ENCODE results near the gene TSN. TPM values are rescaled to one million over a fixed set of nuclear protein-coding genes. Genes with fewer than 3 reads are reported as not detected.

TSN gene
- total and polyA plus RNA-seq, 10 of the 15 experiments (the other 5 are each of a cell fraction or from before 2014, with no cell fraction given), result 45.6 to 102 (median 59.2) TPM

- ChIA-PET SMC1A (ENCODE audit: uncharacterized antibody, unreplicated experiment) (interaction anchor here (0.7 kb wide), 1 partner anchor 288 kb away, joined by 3 read pairs; no protein-coding TSS in a partner anchor), RAD21 (ENCODE audit: unreplicated experiment) (no interaction called here), POLR2A (no interaction called here), CTCF (no interaction called here)
- no peaks in the 10 kb centered on the region for H3K27me3 ChIP-seq (replicated peaks in 1 of 2; ENCODE audit: control insufficient read depth in 2 of 2, insufficient read depth in 2 of 2, low read length in 1 of 2)
- no peaks in the 10 kb centered on the region for H3K9me3 ChIP-seq (replicated peaks; ENCODE audit: control insufficient read depth, insufficient read depth, low read length)
- no peak overlapping the region for H3K4me2 ChIP-seq (ENCODE audit: control insufficient read depth, insufficient read depth)
- WGBS (ENCODE audit: insufficient coverage, insufficient replicate concordance, low lambda C conversion rate, missing lambda C conversion rate), result 99% methylated on average over 10 of the region's 10 CpGs
- DNase-seq (ENCODE audit: low read depth, low spot score) (no peak), ATAC-seq (no peak), FAIRE-seq (no peak)
- H2AFZ ChIP-seq (ENCODE audit: control insufficient read depth, low read depth, low read length), result no peak overlapping the region
- H3K4me1 ChIP-seq (ENCODE audit: control insufficient read depth, insufficient read depth, low read length), result no peaks in the 10 kb centered on the region
- no TSS peak for BruUV-seq (replicated peaks)
- no peaks in the 10 kb centered on the region for H3K79me2 ChIP-seq (ENCODE audit: control insufficient read depth, insufficient read depth, low read length)
- no peak overlapping the region for H3K4me3 ChIP-seq
- no peaks in the 10 kb centered on the region for H4K20me1 ChIP-seq (ENCODE audit: control insufficient read depth, insufficient read depth)
- H3K36me3 ChIP-seq (ENCODE audit: control insufficient read depth in 2 of 2, insufficient read depth in 2 of 2, low read length in 1 of 2), result peaks cover 7 to 24% of the 10 kb centered on the region in 2 experiments
- no peak overlapping the region for H3K27ac ChIP-seq (ENCODE audit: control insufficient read depth, insufficient read depth)
- H3K9ac ChIP-seq (ENCODE audit: control insufficient read depth, insufficient read depth, low read length), result no peak overlapping the region
- intact Hi-C loops (cut with micrococcal nuclease; ENCODE audit: unreplicated experiment) (no loop called here), in situ Hi-C loops (cut with MboI) (no loop called here)
- no peak for TF ChIP-seq IRF4 (IDR thresholded peaks at IDR 0.05; ENCODE audit: low read depth, low read length)
- no peak for TF ChIP-seq MTA2 (IDR thresholded peaks at IDR 0.05; ENCODE audit: low read depth)
- TF ChIP-seq ZZZ3 (IDR thresholded peaks at IDR 0.05; ENCODE audit: control insufficient read depth, insufficient read length, low read depth), result no peak
- TF ChIP-seq SRF (IDR thresholded peaks at IDR 0.05; ENCODE audit: low read depth in 2 of 2, low read length in 2 of 2), result no peak
- no peak for TF ChIP-seq POLR2A (IDR thresholded peaks at IDR 0.05; ENCODE audit: low read depth, low read length)
These were observed 9.3 kb downstream of the TSN start for GRCh38 chr2:121764681-121765228.

- TF ChIP-seq YY1 (IDR thresholded peaks at IDR 0.05; ENCODE audit: low read depth, low read length) (no peak), POLR2AphosphoS5 (IDR thresholded peaks at IDR 0.05; ENCODE audit: low read length) (peak; percentile 34; the same call in 1 of the 2 replicates)
- POLR2A ChIA-PET, result no interaction called here
- Histone ChIP-seq H3K9ac (ENCODE audit: control insufficient read depth, insufficient read depth, low read length) (no peak overlapping the region), H3K4me3 (no peak overlapping the region), H4K20me1 (ENCODE audit: control insufficient read depth, insufficient read depth) (no peaks in the 10 kb centered on the region), H3K79me2 (ENCODE audit: control insufficient read depth, insufficient read depth, low read length) (no peaks in the 10 kb centered on the region), H3K9me3 (replicated peaks; ENCODE audit: control insufficient read depth, insufficient read depth, low read length) (no peaks in the 10 kb centered on the region), H3K4me2 (ENCODE audit: control insufficient read depth, insufficient read depth) (no peak overlapping the region), H3K4me1 (ENCODE audit: control insufficient read depth, insufficient read depth, low read length) (no peaks in the 10 kb centered on the region), H3K36me3 (ENCODE audit: control insufficient read depth in 2 of 2, insufficient read depth in 2 of 2, low read length in 1 of 2) (peaks cover 7 to 20% of the 10 kb centered on the region in 2 experiments), H3K27me3 (replicated peaks in 1 of 2; ENCODE audit: control insufficient read depth in 2 of 2, insufficient read depth in 2 of 2, low read length in 1 of 2) (no peaks in the 10 kb centered on the region), H2AFZ (ENCODE audit: control insufficient read depth, low read depth, low read length) (no peak overlapping the region), H3K27ac (ENCODE audit: control insufficient read depth, insufficient read depth) (no peak overlapping the region)
- RAD21 ChIA-PET (ENCODE audit: unreplicated experiment), result no interaction called here
- no peak for DNase-seq (ENCODE audit: low read depth, low spot score)
- intact Hi-C loops (cut with micrococcal nuclease; ENCODE audit: unreplicated experiment) (no loop called here), in situ Hi-C loops (cut with MboI) (no loop called here)
- CTCF ChIA-PET, result no interaction called here
- no peak for ATAC-seq
- TSS peak; percentile 46 for BruUV-seq (replicated peaks)
- 91% methylated on average over 1 of the region's 1 CpG for WGBS (ENCODE audit: insufficient coverage, insufficient replicate concordance, low lambda C conversion rate, missing lambda C conversion rate)
- SMC1A ChIA-PET (ENCODE audit: uncharacterized antibody, unreplicated experiment), result no interaction called here
- FAIRE-seq, result no peak
These were observed 11.2 kb downstream of the TSN start for GRCh38 chr2:121766624-121767023.
